NCI-H748 (cell line): ENCODE measurements around the gene OR8B8.
A peak's percentile ranks its signal among the peaks of the same experiment; 100 is the strongest.
"Not testable (repeated sequence)": the region's sequence is repeated elsewhere in the genome, so short reads cannot be mapped to it uniquely, and the experiment has no call there.

Experiments used
- DNase-seq: peaks from one replicate; lab custom pipeline; 2025; ENCODE audit not compliant: unreplicated experiment; lab: John Stamatoyannopoulos, UW

OR8B8 gene

GRCh38 chr11:124442442-124442841 is 3.1 kb downstream of the OR8B8 start:
- DNase-seq: no peak

- no peak for DNase-seq
These were observed 4.0 kb downstream of the OR8B8 start for GRCh38 chr11:124441519-124441918.

GRCh38 chr11:124441081-124441480 is 4.4 kb downstream of the OR8B8 start:
- DNase-seq: no peak

GRCh38 chr11:124440608-124441007 is 4.9 kb downstream of the OR8B8 start:
- DNase-seq: no peak

GRCh38 chr11:124434699-124435098 is 10.8 kb downstream of the OR8B8 start:
- DNase-seq: no peak

GRCh38 chr11:124429599-124429998 is 15.9 kb downstream of the OR8B8 start:
- no peak for DNase-seq

- DNase-seq: no peak
These were observed 21.0 kb downstream of the OR8B8 start, which contains the start of gene OR8B4 for GRCh38 chr11:124424384-124424921. Gene OR8B4, minus strand, starts transcription at chr11:124424871. Its CDS starts 0 bp downstream, at chr11:124424871.

- no peak for DNase-seq
These were observed 24.5 kb downstream of the OR8B8 start for GRCh38 chr11:124421043-124421442.

GRCh38 chr11:124415356-124415923 is 30.1 kb downstream of the OR8B8 start:
- peak; percentile 36 for DNase-seq

GRCh38 chr11:124409906-124410305 is 35.6 kb downstream of the OR8B8 start:
- DNase-seq: no peak

GRCh38 chr11:124405581-124405980 is 39.9 kb downstream of the OR8B8 start:
- no peak for DNase-seq

GRCh38 chr11:124403186-124403585 is 42.3 kb downstream of the OR8B8 start:
- not testable (repeated sequence) for DNase-seq

- DNase-seq: peak; percentile 23
These were observed 43.1 kb downstream of the OR8B8 start for GRCh38 chr11:124402326-124402922.

- no peak for DNase-seq
These were observed 46.6 kb downstream of the OR8B8 start, which contains the start of gene OR8B3 for GRCh38 chr11:124398924-124399323. Gene OR8B3, minus strand, starts transcription at chr11:124399024. Its CDS starts 1,673 bp downstream, at chr11:124397351.

- DNase-seq: not testable (repeated sequence)
These were observed 48.6 kb downstream of the OR8B8 start for GRCh38 chr11:124396847-124397246.

- DNase-seq: no peak
These were observed 51.1 kb downstream of the OR8B8 start for GRCh38 chr11:124394408-124394807.
